ENCODE data around the gene C17orf107. TPM values are rescaled to one million over a fixed set of nuclear protein-coding genes. Genes with fewer than 3 reads are reported as not detected.
A peak's percentile ranks its signal among the peaks of the same experiment; 100 is the strongest.

Gene C17orf107
- total RNA-seq, 1 experiment from 2014 or later = 2.4 TPM

DNA sequence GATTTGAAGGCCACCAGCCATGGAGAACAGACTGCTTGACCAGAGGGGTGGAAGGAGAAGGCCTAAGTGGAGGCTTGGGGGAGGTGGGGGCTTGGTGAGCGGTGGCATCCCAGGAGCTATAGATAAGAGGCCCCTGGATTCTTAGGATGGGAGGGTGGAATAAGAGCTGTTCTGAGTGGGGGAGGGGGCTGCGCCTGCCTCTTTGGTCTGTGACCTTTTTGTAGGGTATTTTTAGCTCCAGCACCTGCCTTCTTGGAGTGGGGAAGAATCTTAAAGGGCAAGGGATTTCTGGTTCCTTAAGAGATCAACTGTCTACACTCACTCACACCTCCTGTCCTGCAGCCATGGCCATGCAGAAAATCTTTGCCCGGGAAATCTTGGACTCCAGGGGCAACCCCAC, 52.1 kb downstream of the C17orf107 start:
- peak overlapping the region; percentile 94 for H3K27ac ChIP-seq (ENCODE audit: low read length)
- peaks cover 4% of the 10 kb centered on the region; the same call in 1 of the 2 replicates for H3K36me3 ChIP-seq (ENCODE audit: control insufficient read depth, insufficient read depth, low read length)
- ATAC-seq (no peak), DNase-seq (ENCODE audit: low read depth, low spot score) (no peak)
- ChIA-PET CTCF (no interaction called here), POLR2A (no interaction called here)
- H3K4me3 ChIP-seq (ENCODE audit: low read depth in 2 of 2, low read length in 2 of 2) = peak overlapping the region; percentile 51 to 67
- intact Hi-C loops (cut with micrococcal nuclease; ENCODE audit: unreplicated experiment) (no loop called here), in situ Hi-C loops (cut with HindIII; ENCODE audit: low pct_unique_long_range_greater_than_20kb, low sequenced_read_pairs) (no loop called here)
- TF ChIP-seq TCF7L2 (IDR thresholded peaks at IDR 0.05; ENCODE audit: low read depth, low read length) (no peak), POLR2AphosphoS5 (IDR thresholded peaks at IDR 0.05; ENCODE audit: low read depth, low read length) (no peak), SIN3A (IDR thresholded peaks at IDR 0.05; ENCODE audit: borderline replicate concordance, insufficient read depth, low read depth, low read length) (no peak)
- TF ChIP-seq, protein P1, sequence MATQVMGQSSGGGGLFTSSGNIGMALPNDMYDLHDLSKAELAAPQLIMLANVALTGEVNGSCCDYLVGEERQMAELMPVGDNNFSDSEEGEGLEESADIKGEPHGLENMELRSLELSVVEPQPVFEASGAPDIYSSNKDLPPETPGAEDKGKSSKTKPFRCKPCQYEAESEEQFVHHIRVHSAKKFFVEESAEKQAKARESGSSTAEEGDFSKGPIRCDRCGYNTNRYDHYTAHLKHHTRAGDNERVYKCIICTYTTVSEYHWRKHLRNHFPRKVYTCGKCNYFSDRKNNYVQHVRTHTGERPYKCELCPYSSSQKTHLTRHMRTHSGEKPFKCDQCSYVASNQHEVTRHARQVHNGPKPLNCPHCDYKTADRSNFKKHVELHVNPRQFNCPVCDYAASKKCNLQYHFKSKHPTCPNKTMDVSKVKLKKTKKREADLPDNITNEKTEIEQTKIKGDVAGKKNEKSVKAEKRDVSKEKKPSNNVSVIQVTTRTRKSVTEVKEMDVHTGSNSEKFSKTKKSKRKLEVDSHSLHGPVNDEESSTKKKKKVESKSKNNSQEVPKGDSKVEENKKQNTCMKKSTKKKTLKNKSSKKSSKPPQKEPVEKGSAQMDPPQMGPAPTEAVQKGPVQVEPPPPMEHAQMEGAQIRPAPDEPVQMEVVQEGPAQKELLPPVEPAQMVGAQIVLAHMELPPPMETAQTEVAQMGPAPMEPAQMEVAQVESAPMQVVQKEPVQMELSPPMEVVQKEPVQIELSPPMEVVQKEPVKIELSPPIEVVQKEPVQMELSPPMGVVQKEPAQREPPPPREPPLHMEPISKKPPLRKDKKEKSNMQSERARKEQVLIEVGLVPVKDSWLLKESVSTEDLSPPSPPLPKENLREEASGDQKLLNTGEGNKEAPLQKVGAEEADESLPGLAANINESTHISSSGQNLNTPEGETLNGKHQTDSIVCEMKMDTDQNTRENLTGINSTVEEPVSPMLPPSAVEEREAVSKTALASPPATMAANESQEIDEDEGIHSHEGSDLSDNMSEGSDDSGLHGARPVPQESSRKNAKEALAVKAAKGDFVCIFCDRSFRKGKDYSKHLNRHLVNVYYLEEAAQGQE (IDR thresholded peaks at IDR 0.05; ENCODE audit: insufficient read depth in 1 of 2, low read depth in 2 of 2, low read length in 1 of 2) = no peak
- TF ChIP-seq, protein P2, sequence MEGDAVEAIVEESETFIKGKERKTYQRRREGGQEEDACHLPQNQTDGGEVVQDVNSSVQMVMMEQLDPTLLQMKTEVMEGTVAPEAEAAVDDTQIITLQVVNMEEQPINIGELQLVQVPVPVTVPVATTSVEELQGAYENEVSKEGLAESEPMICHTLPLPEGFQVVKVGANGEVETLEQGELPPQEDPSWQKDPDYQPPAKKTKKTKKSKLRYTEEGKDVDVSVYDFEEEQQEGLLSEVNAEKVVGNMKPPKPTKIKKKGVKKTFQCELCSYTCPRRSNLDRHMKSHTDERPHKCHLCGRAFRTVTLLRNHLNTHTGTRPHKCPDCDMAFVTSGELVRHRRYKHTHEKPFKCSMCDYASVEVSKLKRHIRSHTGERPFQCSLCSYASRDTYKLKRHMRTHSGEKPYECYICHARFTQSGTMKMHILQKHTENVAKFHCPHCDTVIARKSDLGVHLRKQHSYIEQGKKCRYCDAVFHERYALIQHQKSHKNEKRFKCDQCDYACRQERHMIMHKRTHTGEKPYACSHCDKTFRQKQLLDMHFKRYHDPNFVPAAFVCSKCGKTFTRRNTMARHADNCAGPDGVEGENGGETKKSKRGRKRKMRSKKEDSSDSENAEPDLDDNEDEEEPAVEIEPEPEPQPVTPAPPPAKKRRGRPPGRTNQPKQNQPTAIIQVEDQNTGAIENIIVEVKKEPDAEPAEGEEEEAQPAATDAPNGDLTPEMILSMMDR (IDR thresholded peaks at IDR 0.05) = no peak
- no peaks in the 10 kb centered on the region for H3K9me3 ChIP-seq (ENCODE audit: control insufficient read depth, insufficient read depth, low read depth, low read length)
- BruUV-seq (replicated peaks) = no TSS peak
- H3K4me1 ChIP-seq (ENCODE audit: control insufficient read depth, insufficient read depth, low read length) = peaks cover 16% of the 10 kb centered on the region
- H3K27me3 ChIP-seq (ENCODE audit: control insufficient read depth, insufficient read depth, low read length) = no peaks in the 10 kb centered on the region

Other genes starting within 250 kb of the C17orf107 start
- gene PELP1, start 195.4 kb upstream of the C17orf107 start, total RNA-seq (2021; ENCODE audit: unreplicated experiment) = 84.1 TPM
- 39.2 TPM for gene ARRB2, start 188.9 kb upstream of the C17orf107 start, total RNA-seq (2021; ENCODE audit: unreplicated experiment)
- gene MED11, start 168.1 kb upstream of the C17orf107 start, total RNA-seq (2021; ENCODE audit: unreplicated experiment) = 12.5 TPM
- gene ZMYND15, start 159.7 kb upstream of the C17orf107 start, total RNA-seq (2021; ENCODE audit: unreplicated experiment) = 0.28 TPM
- 5.3 TPM for gene CXCL16, start 159.6 kb upstream of the C17orf107 start, total RNA-seq (2021; ENCODE audit: unreplicated experiment)
- not detected for gene TM4SF5, start 127.7 kb upstream of the C17orf107 start, total RNA-seq (2021; ENCODE audit: unreplicated experiment)
- gene VMO1, start 113.2 kb upstream of the C17orf107 start, total RNA-seq (2021; ENCODE audit: unreplicated experiment) = 0.49 TPM
- not detected for gene GLTPD2, start 110.6 kb upstream of the C17orf107 start, total RNA-seq (2021; ENCODE audit: unreplicated experiment)
- 156 TPM for gene PSMB6, start 103.4 kb upstream of the C17orf107 start, total RNA-seq (2021; ENCODE audit: unreplicated experiment)
- gene PLD2, start 92.4 kb upstream of the C17orf107 start, total RNA-seq (2021; ENCODE audit: unreplicated experiment) = 40.2 TPM
- 78.2 TPM for gene MINK1, start 66.2 kb upstream of the C17orf107 start, total RNA-seq (2021; ENCODE audit: unreplicated experiment)
- 0.13 TPM for gene CHRNE, start 3.6 kb downstream of the C17orf107 start, total RNA-seq (2021; ENCODE audit: unreplicated experiment)
- gene GP1BA, start 32.7 kb downstream of the C17orf107 start, total RNA-seq (2021; ENCODE audit: unreplicated experiment) = 0.15 TPM
- gene SLC25A11, start 40.5 kb downstream of the C17orf107 start, total RNA-seq (2021; ENCODE audit: unreplicated experiment) = 65.9 TPM
- 95.8 TPM for gene RNF167, start 40.7 kb downstream of the C17orf107 start, total RNA-seq (2021; ENCODE audit: unreplicated experiment)
- 1,074 TPM for gene PFN1, start 49.0 kb downstream of the C17orf107 start, total RNA-seq (2021; ENCODE audit: unreplicated experiment)
- gene ENO3, start 51.6 kb downstream of the C17orf107 start, total RNA-seq (2021; ENCODE audit: unreplicated experiment) = 23.4 TPM
- gene SPAG7, start 68.3 kb downstream of the C17orf107 start, total RNA-seq (2021; ENCODE audit: unreplicated experiment) = 43.4 TPM
- 22.7 TPM for gene CAMTA2, start 88.1 kb downstream of the C17orf107 start, total RNA-seq (2021; ENCODE audit: unreplicated experiment)
- gene INCA1, start 98.0 kb downstream of the C17orf107 start, total RNA-seq (2021; ENCODE audit: unreplicated experiment) = 1.7 TPM
- gene KIF1C, start 98.4 kb downstream of the C17orf107 start, total RNA-seq (2021; ENCODE audit: unreplicated experiment) = 117 TPM
- gene SLC52A1, start 135.9 kb downstream of the C17orf107 start, total RNA-seq (2021; ENCODE audit: unreplicated experiment) = 0.54 TPM
- not detected for gene ZFP3, start 178.9 kb downstream of the C17orf107 start, total RNA-seq (2021; ENCODE audit: unreplicated experiment)
- 8.7 TPM for gene ZNF232, start 212.3 kb downstream of the C17orf107 start, total RNA-seq (2021; ENCODE audit: unreplicated experiment)
- 0.08 TPM for gene USP6, start 216.5 kb downstream of the C17orf107 start, total RNA-seq (2021; ENCODE audit: unreplicated experiment)